NCI-H1694 treated with DMSO at 0.1 percent for 48 hours (cell line): ENCODE data around the gene TMEM258.

Experiments used
- DNase-seq: peaks from one replicate; lab custom pipeline; 2025; lab: John Stamatoyannopoulos, UW

TMEM258 gene

DNA sequence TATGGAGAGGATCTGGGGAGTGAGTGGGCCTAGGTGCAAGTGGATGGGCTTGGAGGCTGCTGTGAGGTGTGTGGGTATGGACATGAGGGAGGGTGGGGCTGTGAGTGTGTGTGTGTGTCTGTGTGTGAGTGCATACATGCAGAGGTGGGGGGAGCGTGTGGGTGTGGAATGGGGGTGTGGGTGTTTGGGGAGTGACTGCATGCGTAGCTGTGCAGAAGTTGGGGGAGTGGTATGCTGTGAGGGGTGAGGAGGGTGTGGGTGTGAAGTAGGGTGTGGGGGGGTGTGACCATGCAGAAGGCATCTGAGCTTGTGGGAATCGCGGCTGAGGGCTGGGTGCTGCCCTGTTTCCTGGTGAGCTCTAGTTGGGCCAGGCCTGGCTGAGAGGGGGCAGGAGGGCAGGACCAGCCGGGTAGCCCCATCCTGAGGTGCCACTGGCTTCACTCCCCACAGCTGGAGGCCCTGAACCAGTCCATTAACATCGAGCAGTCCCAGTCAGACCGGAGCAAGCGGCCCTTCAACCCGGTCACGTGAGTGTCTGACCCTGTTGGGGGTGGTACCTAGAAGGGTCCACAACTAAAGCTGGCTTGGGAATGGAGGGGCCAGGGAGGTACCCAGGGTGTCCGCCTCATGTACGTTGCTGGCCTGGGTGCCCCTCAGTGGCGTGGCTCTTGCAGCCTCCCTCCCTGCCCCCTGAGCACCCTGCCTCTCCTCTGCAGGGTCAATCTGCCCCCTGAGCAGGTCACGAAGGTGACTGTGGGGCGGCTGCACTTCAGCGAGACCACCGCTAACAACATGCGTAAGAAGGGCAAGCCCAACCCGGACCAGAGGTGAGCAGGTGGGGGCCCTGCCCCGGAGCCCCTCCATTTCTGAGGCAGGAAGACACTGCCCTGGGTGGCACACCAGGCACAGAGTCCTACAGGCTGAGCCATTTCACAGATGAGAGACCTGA lies 16.5 kb downstream of the TMEM258 start:
- DNase-seq: no peak

DNA sequence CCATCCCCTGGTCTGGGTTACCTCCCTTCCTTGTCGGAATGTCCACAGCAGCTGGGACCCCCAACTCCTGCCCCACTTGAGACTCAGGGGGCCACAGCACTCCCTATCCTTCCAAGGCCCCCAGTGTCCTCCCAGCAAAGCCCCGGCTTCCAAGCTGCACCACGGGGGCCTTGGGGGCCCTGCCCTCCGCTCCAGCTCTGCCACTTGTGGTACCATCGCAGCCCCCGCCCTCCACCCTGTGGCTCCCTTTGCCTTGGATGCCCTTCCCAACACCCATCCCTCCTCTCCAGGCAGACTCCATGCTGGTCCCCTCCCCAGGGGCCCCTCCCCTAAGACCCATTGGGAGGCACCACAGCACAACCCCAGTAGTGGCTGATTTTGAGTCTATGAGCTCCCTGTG lies 17.3 kb downstream of the TMEM258 start:
- no peak for DNase-seq

DNA sequence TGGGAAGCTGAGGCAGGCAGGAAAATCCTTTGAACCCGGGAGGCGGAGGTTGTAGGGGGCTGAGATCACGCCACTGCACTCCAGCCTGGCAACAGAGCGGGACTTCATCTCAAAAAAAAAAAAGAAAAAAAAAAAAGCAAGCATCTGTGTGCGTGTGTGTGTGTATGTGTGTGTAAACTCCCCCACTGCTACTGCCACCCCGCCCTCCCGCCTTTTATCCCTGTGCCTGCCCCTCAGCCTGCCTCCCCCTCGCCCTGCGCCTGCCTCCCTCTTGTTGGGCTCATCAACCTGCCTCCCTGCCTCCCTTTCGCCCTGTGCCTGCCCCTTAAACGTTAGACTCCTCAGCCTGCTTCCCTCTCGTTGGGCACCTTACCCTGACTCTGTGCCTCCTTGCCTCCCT lies 18.0 kb downstream of the TMEM258 start:
- no peak for DNase-seq

DNA sequence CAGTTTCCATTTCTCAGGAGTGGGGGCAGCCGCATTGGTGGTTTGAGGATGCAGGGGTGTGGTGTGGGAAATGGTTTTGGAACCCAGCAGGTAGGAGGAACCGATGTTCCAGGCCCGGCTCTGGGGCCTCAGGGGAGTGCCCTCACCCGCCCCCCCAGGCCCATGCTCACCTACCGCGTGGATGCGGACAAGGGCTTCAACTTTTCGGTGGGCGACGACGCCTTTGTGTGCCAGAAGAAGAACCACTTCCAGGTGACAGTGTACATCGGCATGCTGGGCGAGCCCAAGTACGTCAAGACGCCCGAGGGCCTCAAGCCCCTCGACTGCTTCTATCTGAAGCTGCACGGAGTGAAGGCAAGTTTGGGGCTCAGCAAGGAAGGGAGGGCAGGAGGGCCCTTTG lies 18.6 kb downstream of the TMEM258 start:
- DNase-seq: no peak

DNA sequence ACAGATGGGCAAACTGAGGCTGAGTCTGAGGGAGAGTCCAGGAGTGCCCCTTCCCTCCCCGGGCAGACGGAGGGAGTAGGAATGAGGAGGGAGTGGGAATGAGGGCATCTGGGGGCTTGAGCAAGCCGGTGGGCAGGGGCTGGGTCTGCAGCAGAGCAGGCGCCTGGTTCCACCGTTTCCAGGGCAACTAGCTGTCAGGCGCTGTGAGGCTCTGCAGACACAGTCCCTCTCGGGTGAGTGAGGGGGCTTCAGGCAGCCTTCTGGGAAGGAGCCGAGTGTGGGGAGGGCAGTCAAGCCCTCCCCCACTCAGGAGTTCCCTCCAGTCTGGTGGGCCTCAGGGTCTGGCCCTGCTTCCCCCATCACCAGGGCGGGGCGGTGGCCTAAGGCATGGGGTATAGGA lies 19.0 kb downstream of the TMEM258 start:
- DNase-seq: no peak

DNA sequence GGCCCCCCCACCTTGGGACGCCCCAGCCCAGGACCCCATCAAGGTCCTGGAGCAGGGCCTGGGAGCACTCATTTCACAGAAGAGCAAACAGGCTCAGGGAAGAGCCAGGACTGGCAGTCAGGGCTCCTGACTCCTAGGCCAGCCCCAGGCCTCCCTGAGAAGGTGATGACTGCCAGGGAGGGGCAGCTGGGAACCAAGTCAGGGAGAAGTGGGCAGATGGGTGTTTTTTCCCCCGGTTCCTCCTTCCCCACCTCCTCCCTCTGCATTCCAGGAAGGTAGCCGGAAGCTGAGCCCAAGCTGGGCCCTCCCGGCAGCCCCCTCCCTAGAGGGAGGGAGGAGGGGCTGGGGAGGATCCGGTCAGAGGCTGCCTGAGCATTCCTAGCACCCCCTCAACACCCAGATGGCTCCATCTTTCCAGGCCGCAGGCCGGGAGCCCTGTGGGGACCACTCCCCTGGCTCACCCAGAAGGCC lies 20.4 kb downstream of the TMEM258 start:
- DNase-seq: no peak

DNA sequence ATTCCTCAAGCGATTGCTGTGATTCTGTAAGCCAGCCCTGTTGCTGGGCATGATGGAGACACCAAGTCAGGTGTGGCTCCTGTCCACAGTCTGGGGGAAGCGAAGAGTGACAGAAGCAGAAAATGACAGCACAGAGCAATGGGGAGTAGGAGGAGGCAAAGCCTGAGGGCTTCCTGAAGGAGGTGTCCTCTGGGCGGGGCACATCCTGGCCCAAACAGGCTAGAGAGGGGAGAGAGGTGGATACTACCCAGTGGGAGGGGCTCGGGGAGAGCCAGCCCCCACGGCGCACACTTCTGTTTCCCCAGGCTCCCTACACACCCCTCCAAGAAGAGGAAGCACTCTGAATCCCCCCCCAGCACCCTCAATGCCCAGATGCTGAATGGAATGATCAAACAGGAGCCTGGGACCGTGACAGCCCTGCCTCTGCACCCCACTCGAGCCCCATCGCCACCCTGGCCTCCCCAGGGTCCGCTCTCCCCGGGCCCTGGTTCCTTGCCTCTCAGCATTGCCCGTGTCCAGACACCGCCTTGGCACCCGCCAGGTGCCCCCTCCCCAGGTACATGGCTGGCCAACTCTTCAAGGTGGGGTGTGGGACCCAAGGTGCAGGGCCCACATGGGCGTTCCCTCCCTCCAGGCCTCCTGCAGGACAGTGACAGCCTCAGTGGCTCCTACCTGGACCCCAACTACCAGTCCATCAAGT lies 21.1 kb downstream of the TMEM258 start:
- DNase-seq: no peak

DNA sequence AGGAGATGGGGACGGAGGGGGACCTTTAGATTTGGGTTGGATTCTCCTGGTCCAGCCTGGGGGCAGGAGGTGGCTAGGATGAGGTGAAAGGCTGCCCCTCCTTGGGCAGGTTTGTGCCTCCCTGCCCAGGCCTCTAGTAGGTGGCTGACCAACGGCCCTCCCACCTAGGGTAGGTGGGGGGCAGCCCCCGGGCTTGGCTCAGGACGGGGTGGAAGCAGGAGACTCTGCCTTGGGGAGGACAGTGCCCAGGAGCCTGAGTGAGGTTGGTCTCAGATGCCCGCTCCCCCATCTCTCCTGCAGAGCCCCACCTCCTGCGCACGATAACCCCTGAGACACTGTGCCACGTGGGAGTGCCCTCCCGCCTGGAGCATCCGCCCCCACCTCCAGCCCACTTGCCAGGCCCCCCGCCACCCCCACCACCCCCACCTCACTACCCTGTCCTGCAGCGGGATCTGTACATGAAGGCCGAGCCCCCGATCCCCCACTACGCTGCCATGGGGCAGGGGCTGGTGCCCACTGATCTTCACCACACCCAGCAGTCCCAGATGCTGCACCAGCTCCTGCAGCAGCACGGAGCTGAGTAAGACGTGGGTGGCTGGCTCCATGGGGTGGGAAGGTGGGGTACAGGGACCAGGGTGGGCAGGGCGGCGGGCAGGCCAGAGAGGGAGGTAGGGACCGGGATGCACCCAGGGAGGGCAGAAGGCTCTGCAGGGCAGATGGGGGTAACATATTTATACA lies 22.3 kb downstream of the TMEM258 start:
- no peak for DNase-seq

DNA sequence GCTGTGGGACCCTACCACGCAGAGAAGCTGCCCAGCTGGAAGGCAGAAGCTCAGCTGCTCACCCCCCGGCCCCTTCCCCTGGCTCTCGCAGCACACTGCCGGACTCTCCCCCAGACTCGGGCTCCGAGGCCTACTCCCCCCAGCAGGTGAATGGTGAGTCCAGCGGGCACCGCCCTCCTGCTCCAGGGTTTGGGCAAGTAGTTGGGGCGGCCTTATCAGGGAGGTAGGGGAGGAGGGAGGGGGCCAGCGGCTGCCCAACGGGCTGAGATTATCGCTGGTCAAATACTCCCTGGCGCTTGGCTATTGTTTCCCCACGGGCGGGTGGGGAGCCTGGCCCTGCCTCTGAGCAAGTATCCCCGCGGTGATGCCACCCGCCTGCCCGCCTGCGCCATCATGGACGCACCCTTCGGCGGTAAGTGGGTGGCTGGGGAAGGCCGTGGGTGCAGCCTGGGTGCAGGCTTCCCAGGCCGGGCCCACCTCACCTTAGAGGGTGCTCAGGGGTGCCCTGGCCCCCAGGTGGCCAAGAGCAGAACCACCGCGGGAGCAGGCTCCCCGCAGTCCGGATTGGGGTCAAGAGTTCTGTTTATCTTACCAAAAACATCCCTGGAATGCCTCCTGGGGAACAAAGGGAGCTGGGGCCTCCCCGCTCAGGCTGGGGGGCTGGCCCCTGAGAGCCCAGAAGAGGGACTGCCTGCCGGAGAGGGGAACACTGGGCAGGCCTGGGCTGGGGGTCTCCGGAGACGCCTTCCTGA lies 23.1 kb downstream of the TMEM258 start:
- DNase-seq: no peak

DNA sequence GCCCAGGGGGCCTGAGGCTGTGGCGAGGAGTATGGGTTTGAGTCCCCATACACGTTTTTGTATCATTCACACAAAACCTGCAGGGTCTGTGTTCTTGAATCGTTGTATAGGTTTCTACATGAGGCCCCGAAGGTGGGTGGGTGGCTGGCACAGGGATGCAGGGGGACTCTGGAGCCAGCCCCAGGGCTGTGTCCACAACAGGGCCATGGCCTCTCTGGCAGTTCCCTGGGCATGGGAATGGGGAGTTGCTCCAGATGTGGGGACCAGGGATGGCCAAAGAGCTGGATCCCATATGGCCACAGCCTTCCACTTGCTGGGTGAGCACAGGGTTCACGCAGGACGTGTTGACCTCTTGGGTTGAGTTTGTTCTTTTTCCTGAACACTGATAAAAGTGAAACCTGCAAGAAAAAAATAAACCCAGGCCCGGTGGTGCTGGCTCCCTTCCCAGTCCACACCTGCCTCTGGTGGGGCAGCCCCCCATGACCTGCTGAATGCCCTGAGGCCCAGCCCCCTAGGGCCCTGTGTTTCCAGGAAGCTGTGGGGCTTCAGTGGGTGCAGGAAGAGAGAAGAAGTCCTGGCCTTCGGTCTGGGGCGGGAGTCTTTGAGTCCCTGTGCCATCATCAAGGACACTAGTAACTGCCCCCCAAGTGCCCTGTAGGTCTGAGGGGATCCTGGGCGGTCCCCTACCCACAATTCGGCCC lies 23.9 kb downstream of the TMEM258 start:
- DNase-seq: no peak

DNA sequence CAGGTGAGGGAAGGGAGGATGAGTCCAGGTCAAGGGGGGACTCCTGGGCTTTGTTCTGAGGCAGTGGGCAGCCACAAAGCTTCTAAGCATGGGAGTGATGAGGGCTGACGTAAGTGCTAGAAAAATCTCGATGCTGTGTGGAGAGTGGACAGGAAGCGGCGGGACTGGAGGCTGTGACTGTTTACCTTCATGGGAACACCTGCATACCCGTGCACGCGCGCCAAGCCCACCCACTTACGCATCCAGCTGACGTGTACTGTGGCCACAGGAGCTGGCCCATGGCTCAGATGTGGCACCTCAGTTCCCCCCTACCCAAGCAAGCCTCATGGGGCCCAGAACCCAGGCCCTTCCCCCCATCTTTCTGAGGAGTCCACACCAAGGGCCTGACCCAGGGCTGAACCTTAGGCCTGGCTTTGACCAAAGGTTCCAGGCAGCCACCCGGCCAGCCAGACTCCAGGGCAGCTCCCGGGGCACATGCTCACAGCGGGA lies 26.0 kb downstream of the TMEM258 start:
- DNase-seq: no peak

DNA sequence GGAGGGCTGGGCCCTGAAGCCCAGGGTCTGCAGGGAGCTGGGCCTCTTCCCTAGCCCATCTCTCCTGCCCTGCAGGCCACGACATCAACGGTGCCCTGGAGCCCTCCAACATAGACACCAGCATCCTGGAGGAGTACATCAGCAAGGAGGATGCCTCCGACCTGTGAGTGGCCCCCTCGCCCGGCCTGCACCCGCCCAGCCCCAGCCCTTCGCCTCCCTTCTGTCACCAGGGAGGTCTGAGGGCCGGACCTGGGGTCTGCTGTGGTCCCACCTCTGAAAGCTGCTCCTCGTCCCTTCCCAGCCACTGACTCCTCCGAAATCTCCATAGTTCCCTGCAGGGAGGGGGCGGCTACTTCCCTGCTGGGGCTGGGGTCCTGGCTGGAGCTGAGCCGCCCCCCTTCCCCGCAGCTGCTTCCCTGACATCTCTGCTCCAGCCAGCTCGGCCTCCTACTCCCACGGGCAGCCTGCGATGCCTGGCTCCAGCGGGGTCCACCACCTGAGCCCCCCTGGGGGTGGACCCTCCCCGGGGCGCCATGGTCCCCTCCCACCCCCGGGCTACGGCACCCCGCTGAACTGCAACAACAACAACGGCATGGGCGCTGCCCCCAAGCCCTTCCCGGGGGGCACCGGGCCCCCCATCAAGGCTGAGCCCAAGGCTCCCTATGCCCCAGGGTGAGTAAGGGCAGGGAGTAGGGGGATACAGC lies 26.7 kb downstream of the TMEM258 start:
- no peak for DNase-seq

DNA sequence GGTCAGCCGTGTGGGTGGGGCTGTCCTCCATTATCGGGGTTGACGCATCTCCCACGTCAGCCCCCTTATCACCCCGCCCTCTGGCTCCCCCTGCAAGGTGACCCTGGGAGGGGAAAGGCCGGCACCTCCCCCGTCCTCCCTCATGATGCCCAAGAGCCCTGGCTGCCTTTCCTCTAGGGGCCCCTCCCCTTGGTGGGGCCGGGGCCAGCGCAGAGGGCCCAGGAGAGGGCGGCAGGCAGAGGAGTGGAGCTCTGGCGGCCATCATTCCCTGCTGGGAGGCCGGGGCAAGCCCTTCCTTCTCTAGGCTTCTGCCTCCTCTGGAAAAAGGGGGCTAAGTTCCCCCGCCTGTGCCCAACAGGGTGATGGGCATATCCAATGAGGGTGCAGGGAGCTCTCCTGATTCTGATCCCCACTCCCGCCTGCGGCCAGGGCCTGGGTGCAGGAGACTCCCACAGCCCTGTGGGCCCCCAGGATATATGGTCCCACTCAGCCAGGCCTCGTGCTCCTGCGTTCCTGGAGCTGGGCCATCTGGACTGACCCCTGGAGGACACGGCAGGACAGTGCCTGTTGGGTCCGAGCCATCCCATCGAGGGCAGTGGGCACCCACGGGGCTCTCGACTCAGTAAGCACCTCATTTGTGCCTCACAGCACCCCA lies 27.7 kb downstream of the TMEM258 start:
- no peak for DNase-seq

DNA sequence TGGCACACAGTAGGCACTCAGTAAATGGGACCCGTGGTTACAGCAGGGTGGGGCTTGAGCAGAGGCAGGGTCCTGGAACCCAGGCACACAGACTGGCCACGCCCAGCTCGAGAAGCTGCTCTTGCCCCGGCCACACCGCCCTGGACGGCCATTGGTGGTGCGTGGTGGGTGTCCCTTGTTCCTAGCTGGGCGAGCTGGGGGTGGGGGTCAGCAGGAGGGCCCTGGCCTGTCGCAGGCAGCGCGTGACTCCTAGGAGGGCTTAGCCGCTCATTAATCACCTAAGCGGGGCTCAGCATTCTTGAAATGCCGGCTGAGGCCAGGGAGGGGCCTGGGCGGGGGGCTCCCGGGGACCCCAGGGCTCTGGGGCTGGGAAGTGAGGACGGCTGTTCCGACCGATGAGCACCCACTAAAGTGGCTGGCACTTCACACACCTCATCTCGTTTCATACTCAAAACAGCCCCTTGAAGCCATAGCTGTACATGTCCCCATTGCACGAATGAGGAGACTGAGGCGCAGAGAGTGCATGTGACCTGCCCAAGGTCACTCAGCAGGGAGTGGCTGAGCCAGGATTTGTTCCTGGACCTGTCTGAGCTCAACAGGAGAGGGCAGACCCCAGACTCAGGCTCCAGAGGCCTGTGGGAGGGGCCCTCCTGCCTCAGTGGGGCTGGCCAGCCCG lies 28.3 kb downstream of the TMEM258 start:
- no peak for DNase-seq

DNA sequence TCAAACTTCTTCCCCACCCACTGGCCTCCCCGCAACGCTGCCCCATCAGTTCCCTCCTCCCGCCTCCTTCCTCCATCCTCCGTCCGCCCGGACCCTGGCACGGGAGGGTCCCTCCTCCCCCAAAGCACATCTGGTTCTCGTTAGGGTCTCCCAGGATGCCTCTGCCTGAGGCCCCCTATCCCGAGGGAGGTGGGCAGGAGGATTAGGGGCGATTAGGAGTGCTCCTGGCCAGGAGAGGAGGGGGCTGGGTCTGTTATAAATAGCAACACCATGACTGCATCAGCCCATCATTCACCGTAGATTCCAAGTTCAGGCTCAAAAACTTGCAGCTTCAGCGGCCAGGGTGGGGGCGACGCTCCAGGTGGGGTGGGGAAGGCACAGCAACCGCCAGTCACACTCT lies 29.6 kb downstream of the TMEM258 start:
- DNase-seq: no peak

DNA sequence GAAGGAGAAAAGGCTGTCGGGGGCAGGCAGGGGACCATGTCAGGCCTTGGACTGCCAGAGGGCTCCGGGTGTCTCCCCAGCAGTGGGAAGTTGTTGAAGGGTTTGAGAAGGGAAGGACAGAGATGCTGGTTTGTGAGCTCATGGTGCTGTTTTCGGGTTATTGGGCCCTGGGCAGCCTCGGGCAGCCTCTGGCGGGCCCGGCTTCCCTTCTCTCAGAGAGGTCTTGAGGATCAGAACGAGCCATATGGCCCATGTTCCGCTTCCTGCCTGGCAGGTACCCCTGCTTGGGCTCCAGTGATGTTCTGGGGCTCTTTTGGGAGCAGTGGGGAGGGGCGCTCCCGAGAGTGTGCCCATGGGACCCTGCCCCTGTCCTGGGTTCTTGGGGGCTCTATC lies 30.2 kb downstream of the TMEM258 start:
- DNase-seq: no peak

DNA sequence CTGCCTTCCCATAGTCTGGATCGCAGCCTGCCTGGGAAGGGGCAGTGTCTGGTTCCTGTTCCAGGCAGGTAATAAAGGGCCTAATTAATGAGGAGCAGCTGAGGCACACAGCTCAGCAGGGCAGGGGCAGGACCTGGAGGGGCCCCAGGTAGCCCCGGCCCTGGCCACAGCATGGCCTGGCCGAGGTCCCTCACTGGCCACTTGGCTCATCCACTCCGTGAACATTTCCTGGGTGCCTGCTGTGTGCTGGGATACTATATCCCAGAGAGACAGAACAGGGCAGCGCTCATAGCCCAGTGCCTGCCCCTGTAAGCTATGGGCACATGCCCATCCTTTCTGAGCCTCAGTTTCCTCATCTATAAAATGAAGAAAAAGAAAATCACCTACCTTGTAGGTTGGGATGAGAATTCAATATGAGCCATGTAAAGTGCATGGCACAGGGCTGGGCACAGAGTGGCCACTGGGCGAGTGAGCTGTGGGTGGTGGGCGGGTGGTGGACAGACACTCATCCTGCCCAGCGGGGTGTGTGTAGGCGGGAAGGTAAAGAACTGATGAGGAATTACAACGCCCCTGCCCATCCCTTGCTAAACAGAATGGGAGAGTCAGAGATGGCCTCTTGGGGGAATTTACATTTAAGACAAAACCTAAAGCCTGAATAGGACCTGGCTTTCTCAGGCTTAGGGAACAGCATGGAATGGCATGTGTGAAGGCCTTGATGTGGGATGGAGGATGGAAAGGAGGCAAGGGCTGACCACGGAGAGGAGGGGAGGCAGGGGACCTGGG lies 30.8 kb downstream of the TMEM258 start:
- DNase-seq: no peak

DNA sequence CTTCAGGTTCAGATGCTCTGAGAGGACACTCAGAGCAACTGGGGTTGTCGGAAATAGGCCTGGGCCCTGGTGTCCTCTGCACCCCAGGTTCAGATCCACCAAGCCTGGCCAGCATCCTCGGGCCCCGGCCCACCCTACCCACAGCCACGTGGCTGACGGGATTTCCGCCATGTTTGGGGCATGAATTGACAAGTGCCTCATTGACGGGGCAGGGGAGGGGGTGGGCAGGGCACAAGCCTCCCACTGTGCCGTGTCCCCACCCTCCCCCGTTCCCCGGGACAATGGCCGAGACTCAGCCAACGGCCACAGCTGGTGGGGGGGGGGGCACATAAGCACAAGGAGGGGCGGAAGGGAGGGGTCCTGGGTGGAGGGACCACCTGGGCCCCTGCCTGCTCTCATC lies 31.5 kb downstream of the TMEM258 start:
- DNase-seq: no peak
